ENCODE results near the gene GPR62. TPM values are rescaled to one million over a fixed set of nuclear protein-coding genes. Genes with fewer than 3 reads are reported as not detected.
A peak's percentile ranks its signal among the peaks of the same experiment; 100 is the strongest.

The GPR62 gene
- total RNA-seq, 2 experiments from 2014 or later: not detected

GRCh38 chr3:51954105-51954504, 1.1 kb upstream of the GPR62 start:
- H3K36me3 ChIP-seq (ENCODE audit: insufficient read depth, low read length): no peaks in the 10 kb centered on the region
- no peak overlapping the region for H3K4me3 ChIP-seq (ENCODE audit: low read depth, low read length, poor library complexity, severe bottlenecking)
- DNase-seq (ENCODE audit: low spot score): no peak
- H3K79me2 ChIP-seq (ENCODE audit: insufficient read depth, low read depth, low read length): no peaks in the 10 kb centered on the region
- H4K20me1 ChIP-seq (ENCODE audit: insufficient read depth, low read length): no peaks in the 10 kb centered on the region
- no peak overlapping the region for H3K4me2 ChIP-seq (ENCODE audit: low read length)
- no peak overlapping the region for H2AFZ ChIP-seq (ENCODE audit: low read length)
- intact Hi-C loops (cut with micrococcal nuclease; ENCODE audit: unreplicated experiment): no loop called here
- CTCF ChIA-PET (ENCODE audit: unreplicated experiment): no interaction called here
- TF ChIP-seq CTCF (conservative IDR thresholded peaks at IDR 0.05; ENCODE audit: low read length): no peak
- TF ChIP-seq EZH2phosphoT487 (IDR thresholded peaks at IDR 0.05; ENCODE audit: borderline replicate concordance, low read depth, low read length): no peak
- no peaks in the 10 kb centered on the region for H3K9me2 ChIP-seq (ENCODE audit: insufficient read depth, low read length)
- no peak overlapping the region for H3K27ac ChIP-seq (ENCODE audit: low read depth, low read length, poor library complexity, severe bottlenecking)
- POLR2A ChIA-PET: no interaction called here
- peaks cover 3% of the 10 kb centered on the region for H3K4me1 ChIP-seq (ENCODE audit: insufficient read depth, low read length, poor library complexity, severe bottlenecking)
- no TSS peak for BruUV-seq (replicated peaks)
- H3K9me3 ChIP-seq (ENCODE audit: low read length): no peaks in the 10 kb centered on the region

GRCh38 chr3:51954713-51955112, 468 bp upstream of the GPR62 start:
- POLR2A ChIA-PET: no interaction called here
- no peak overlapping the region for H2AFZ ChIP-seq (ENCODE audit: low read length)
- no peak for DNase-seq (ENCODE audit: low spot score)
- no peaks in the 10 kb centered on the region for H4K20me1 ChIP-seq (ENCODE audit: insufficient read depth, low read length)
- H3K4me2 ChIP-seq (ENCODE audit: low read length): no peak overlapping the region
- no peaks in the 10 kb centered on the region for H3K9me2 ChIP-seq (ENCODE audit: insufficient read depth, low read length)
- no peaks in the 10 kb centered on the region for H3K9me3 ChIP-seq (ENCODE audit: low read length)
- CTCF ChIA-PET (ENCODE audit: unreplicated experiment): no interaction called here
- peaks cover 3% of the 10 kb centered on the region for H3K4me1 ChIP-seq (ENCODE audit: insufficient read depth, low read length, poor library complexity, severe bottlenecking)
- no peaks in the 10 kb centered on the region for H3K36me3 ChIP-seq (ENCODE audit: insufficient read depth, low read length)
- TF ChIP-seq EZH2phosphoT487 (IDR thresholded peaks at IDR 0.05; ENCODE audit: borderline replicate concordance, low read depth, low read length) (no peak), CTCF (conservative IDR thresholded peaks at IDR 0.05; ENCODE audit: low read length) (no peak)
- no peaks in the 10 kb centered on the region for H3K79me2 ChIP-seq (ENCODE audit: insufficient read depth, low read depth, low read length)
- BruUV-seq (replicated peaks): no TSS peak
- no peak overlapping the region for H3K4me3 ChIP-seq (ENCODE audit: low read depth, low read length, poor library complexity, severe bottlenecking)
- H3K27ac ChIP-seq (ENCODE audit: low read depth, low read length, poor library complexity, severe bottlenecking): no peak overlapping the region
- intact Hi-C loops (cut with micrococcal nuclease; ENCODE audit: unreplicated experiment): no loop called here

GRCh38 chr3:51955893-51956770, 951 bp downstream of the GPR62 start:
- peak; percentile 36 for DNase-seq (ENCODE audit: low spot score)
- no TSS peak for BruUV-seq (replicated peaks)
- H3K9me2 ChIP-seq (ENCODE audit: insufficient read depth, low read length): no peaks in the 10 kb centered on the region

More at GRCh38 chr3:51955893-51956770, 951 bp downstream of the GPR62 start:
- no peaks in the 10 kb centered on the region for H4K20me1 ChIP-seq (ENCODE audit: insufficient read depth, low read length)
- CTCF ChIA-PET (ENCODE audit: unreplicated experiment): no interaction called here
- POLR2A ChIA-PET: no interaction called here
- H3K4me3 ChIP-seq (ENCODE audit: low read depth, low read length, poor library complexity, severe bottlenecking): no peak overlapping the region
- H3K4me2 ChIP-seq (ENCODE audit: low read length): no peak overlapping the region
- intact Hi-C loops (cut with micrococcal nuclease; ENCODE audit: unreplicated experiment): no loop called here
- no peaks in the 10 kb centered on the region for H3K79me2 ChIP-seq (ENCODE audit: insufficient read depth, low read depth, low read length)
- no peak overlapping the region for H2AFZ ChIP-seq (ENCODE audit: low read length)
- H3K9me3 ChIP-seq (ENCODE audit: low read length): no peaks in the 10 kb centered on the region
- no peaks in the 10 kb centered on the region for H3K36me3 ChIP-seq (ENCODE audit: insufficient read depth, low read length)
- peaks cover 3% of the 10 kb centered on the region for H3K4me1 ChIP-seq (ENCODE audit: insufficient read depth, low read length, poor library complexity, severe bottlenecking)
- TF ChIP-seq CTCF (conservative IDR thresholded peaks at IDR 0.05; ENCODE audit: low read length) (peak; percentile 59), EZH2phosphoT487 (IDR thresholded peaks at IDR 0.05; ENCODE audit: borderline replicate concordance, low read depth, low read length) (no peak)
- no peak overlapping the region for H3K27ac ChIP-seq (ENCODE audit: low read depth, low read length, poor library complexity, severe bottlenecking)

Data from OCI-LY7 (cell line).